Embryonic facial prominence (tissue), 1 donor: ENCODE data around the gene ZDHHC5.

Source experiments
- DNase-seq: peaks from one replicate; pipeline ENCODE4 v3.0.0-alpha.2; 2016; ENCODE audit errors: extremely low spot score

ZDHHC5 gene

GRCh38 chr11:57667736-57668433, at the start of gene ZDHHC5:
ZDHHC5 (plus strand) TSS chr11:57668114; CDS start chr11:57673091, 4,977 bp downstream.
- DNase-seq = peak; percentile 98

GRCh38 chr11:57618438-57618837, 49.5 kb upstream of the ZDHHC5 start:
- DNase-seq = no peak

- DNase-seq = no peak
Measured at GRCh38 chr11:57619331-57619730, 48.6 kb upstream of the ZDHHC5 start.

GRCh38 chr11:57620467-57620866, 47.4 kb upstream of the ZDHHC5 start:
- DNase-seq = no peak

GRCh38 chr11:57622263-57622662, 45.7 kb upstream of the ZDHHC5 start:
- no peak for DNase-seq

GRCh38 chr11:57624864-57625263, 43.0 kb upstream of the ZDHHC5 start:
- DNase-seq = no peak

- DNase-seq = no peak
Measured at GRCh38 chr11:57626895-57627294, 41.0 kb upstream of the ZDHHC5 start.

GRCh38 chr11:57630171-57630570, 37.7 kb upstream of the ZDHHC5 start:
- DNase-seq = no peak

- no peak for DNase-seq
Measured at GRCh38 chr11:57632116-57632515, 35.8 kb upstream of the ZDHHC5 start.

GRCh38 chr11:57633394-57634070, 34.4 kb upstream of the ZDHHC5 start:
- no peak for DNase-seq

- DNase-seq = no peak
Measured at GRCh38 chr11:57634311-57634710, 33.6 kb upstream of the ZDHHC5 start.

- DNase-seq = no peak
Measured at GRCh38 chr11:57635246-57635645, 32.7 kb upstream of the ZDHHC5 start.

- DNase-seq = no peak
Measured at GRCh38 chr11:57637626-57638004, 30.3 kb upstream of the ZDHHC5 start.

- DNase-seq = peak; percentile 92
Measured at GRCh38 chr11:57638005-57638781, 29.7 kb upstream of the ZDHHC5 start.

- no peak for DNase-seq
Measured at GRCh38 chr11:57638811-57639320, 29.0 kb upstream of the ZDHHC5 start.

- peak; percentile 82 for DNase-seq
Measured at GRCh38 chr11:57639321-57640067, 28.4 kb upstream of the ZDHHC5 start.

- no peak for DNase-seq
Measured at GRCh38 chr11:57640068-57640800, 27.7 kb upstream of the ZDHHC5 start.

GRCh38 chr11:57641011-57641807, 26.7 kb upstream of the ZDHHC5 start:
- DNase-seq = peak; percentile 26

- DNase-seq = no peak
Measured at GRCh38 chr11:57643802-57644201, 24.1 kb upstream of the ZDHHC5 start.
